ENCODE data around the gene HIPK2. TPM values are rescaled to one million over a fixed set of nuclear protein-coding genes. Genes with fewer than 3 reads are reported as not detected.

Gene HIPK2
- total and polyA plus RNA-seq, 8 donors = 3.4 to 103 (median 38.6) TPM

GRCh38 chr7:139687980-139688632, 89.7 kb downstream of the HIPK2 start:
- TF ChIP-seq EP300 (IDR thresholded peaks at IDR 0.05) (no peak), POLR2A (IDR thresholded peaks at IDR 0.05) (no peak), POLR2AphosphoS5 (IDR thresholded peaks at IDR 0.05) (no peak), CTCF (IDR thresholded peaks at IDR 0.05) (no peak)
- intact Hi-C loops (cut with DNase I; ENCODE audit: low total_unique reads) = no loop called here

GRCh38 chr7:139687211-139687954, 90.4 kb downstream of the HIPK2 start:
- intact Hi-C loops (cut with DNase I; ENCODE audit: low total_unique reads) = no loop called here
- DNase-seq = no peak
- H3K27ac ChIP-seq = no peak overlapping the region
- no peak for TF ChIP-seq POLR2A (IDR thresholded peaks at IDR 0.05)
- peaks cover 11 to 40% (median 23%) of the 10 kb centered on the region in 4 donors for H3K36me3 ChIP-seq
- peaks cover 0 to 8% (median 2%) of the 10 kb centered on the region in 4 donors for H3K9me3 ChIP-seq
- H3K4me1 ChIP-seq = peaks cover 21 to 45% (median 31%) of the 10 kb centered on the region in 4 donors
- H3K4me3 ChIP-seq = no peak overlapping the region
- H3K27me3 ChIP-seq = no peaks in the 10 kb centered on the region

More at GRCh38 chr7:139687980-139688632, 89.7 kb downstream of the HIPK2 start:
- Histone ChIP-seq H3K4me1 (peaks cover 23 to 45% (median 29%) of the 10 kb centered on the region in 4 donors), H3K9me3 (peaks cover 0 to 8% (median 2%) of the 10 kb centered on the region in 4 donors), H3K27me3 (no peaks in the 10 kb centered on the region), H3K36me3 (peaks cover 14 to 34% (median 23%) of the 10 kb centered on the region in 4 donors), H3K4me3 (no peak overlapping the region), H3K27ac (no peak overlapping the region)
- no peak for DNase-seq
- whole genome bisulfite sequencing, 5 donors = 75 to 84% (median 76%) methylated on average over 7 of the region's 7 CpGs

GRCh38 chr7:139683137-139683921, 94.5 kb downstream of the HIPK2 start:
- Histone ChIP-seq H3K4me1 (peaks cover 30 to 62% (median 50%) of the 10 kb centered on the region in 4 donors), H3K27me3 (no peaks in the 10 kb centered on the region), H3K9me3 (peaks cover 0 to 8% (median 2%) of the 10 kb centered on the region in 4 donors), H3K27ac (peak overlapping the region in 4 of 5 donors; percentile 25 to 88 (median 55)), H3K36me3 (peaks cover 0 to 16% (median 7%) of the 10 kb centered on the region in 4 donors), H3K4me3 (no peak overlapping the region)
- intact Hi-C loops (cut with DNase I; ENCODE audit: low total_unique reads) = no loop called here
- TF ChIP-seq POLR2A (IDR thresholded peaks at IDR 0.05) (no peak), CTCF (IDR thresholded peaks at IDR 0.05) (no peak), POLR2AphosphoS5 (IDR thresholded peaks at IDR 0.05) (no peak), EP300 (IDR thresholded peaks at IDR 0.05) (no peak)
- WGBS, 5 donors = 85 to 87% (median 86%) methylated on average over 16 of the region's 16 CpGs
- peak in 1 of 2 donors; percentile 36 for DNase-seq

- WGBS, 5 donors = 69 to 88% (median 79%) methylated on average over 9 of the region's 9 CpGs
- Histone ChIP-seq H3K27ac (peak overlapping the region in 4 of 5 donors; percentile 25 to 88 (median 83)), H3K36me3 (peaks cover 0 to 8% (median 6%) of the 10 kb centered on the region in 4 donors)
Measured at GRCh38 chr7:139682136-139683013, 95.4 kb downstream of the HIPK2 start.

More at GRCh38 chr7:139682136-139683013, 95.4 kb downstream of the HIPK2 start:
- DNase-seq = peak in 1 of 2 donors; percentile 46
- H3K9me3 ChIP-seq = peaks cover 0 to 8% (median 2%) of the 10 kb centered on the region in 4 donors
- no peaks in the 10 kb centered on the region for H3K27me3 ChIP-seq
- no peak for TF ChIP-seq POLR2AphosphoS5 (IDR thresholded peaks at IDR 0.05)
- TF ChIP-seq CTCF (IDR thresholded peaks at IDR 0.05) = no peak
- no peak for TF ChIP-seq POLR2A (IDR thresholded peaks at IDR 0.05)
- no peak for TF ChIP-seq EP300 (IDR thresholded peaks at IDR 0.05)
- H3K4me1 ChIP-seq = peaks cover 30 to 59% (median 50%) of the 10 kb centered on the region in 4 donors
- intact Hi-C loops (cut with DNase I; ENCODE audit: low total_unique reads) = no loop called here
- H3K4me3 ChIP-seq = no peak overlapping the region

Data from stomach (tissue), 9 donors.